Measurements from ENCODE around the gene PTPRM.

PTPRM gene

GRCh38 chr18:8175501-8176061 lies 608.5 kb downstream of the PTPRM start:
- no peak for DNase-seq (ENCODE audit: low spot score)

DNA sequence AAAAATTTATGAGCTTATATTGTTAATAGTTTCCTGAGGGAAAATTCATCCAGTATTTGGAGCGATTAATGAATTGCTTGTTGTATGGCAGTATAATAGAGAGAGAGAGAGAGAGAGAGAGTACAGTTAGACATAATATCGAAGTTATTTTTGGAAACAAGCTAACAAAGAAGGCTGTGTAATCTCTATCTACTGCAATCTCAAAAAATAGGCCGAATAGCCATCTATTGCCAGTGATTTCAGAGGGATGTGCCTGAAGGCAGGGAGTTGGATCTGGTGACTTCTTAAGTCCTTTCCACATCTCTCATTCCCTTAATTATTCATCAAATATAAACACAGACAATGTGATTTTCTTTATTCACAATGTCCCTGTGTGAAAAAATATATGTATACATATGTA lies 609.0 kb downstream of the PTPRM start:
- no peak for DNase-seq (ENCODE audit: low spot score)

DNA sequence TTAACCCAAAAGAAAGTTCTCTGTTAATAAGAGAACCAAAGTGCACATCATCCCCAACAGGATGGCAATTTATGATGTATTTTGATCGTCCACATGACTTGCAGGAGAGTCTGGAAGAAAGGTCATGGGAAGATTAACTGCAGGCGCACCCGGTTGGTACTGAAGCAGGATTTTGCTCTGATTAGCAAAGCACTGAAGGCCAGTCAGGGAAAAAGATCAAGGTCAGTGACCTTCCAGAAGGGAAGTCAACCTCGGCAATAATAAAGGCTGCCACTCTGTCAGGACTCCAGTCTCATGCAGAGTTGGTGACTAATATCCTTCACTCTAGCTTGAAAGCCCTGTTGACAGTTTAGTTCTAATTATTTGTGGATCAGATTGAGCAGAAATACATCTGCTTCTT lies 609.4 kb downstream of the PTPRM start:
- no peak for DNase-seq (ENCODE audit: low spot score)

- no peak for DNase-seq (ENCODE audit: low spot score)
These were observed 610.4 kb downstream of the PTPRM start for GRCh38 chr18:8177330-8178016.

DNA sequence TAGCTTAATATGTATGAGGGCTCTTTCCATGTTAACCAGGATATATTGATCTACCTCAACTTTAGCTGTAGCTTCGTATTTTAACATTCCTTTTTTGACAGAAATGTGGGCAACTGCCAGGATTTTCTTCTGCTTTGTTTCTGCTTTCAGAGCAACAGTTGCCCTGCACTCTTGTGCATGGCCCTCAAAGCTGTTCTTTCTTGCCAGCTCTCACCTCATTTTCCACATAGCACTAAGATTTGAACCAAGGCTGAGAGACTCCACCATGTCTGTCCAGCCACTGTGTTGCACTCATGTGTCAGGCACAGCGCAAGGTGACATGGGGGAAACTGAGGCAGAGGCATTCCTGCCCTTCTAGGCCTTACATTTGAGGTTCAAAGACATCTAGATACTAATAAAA lies 619.3 kb downstream of the PTPRM start:
- DNase-seq (ENCODE audit: low spot score) = no peak

DNA sequence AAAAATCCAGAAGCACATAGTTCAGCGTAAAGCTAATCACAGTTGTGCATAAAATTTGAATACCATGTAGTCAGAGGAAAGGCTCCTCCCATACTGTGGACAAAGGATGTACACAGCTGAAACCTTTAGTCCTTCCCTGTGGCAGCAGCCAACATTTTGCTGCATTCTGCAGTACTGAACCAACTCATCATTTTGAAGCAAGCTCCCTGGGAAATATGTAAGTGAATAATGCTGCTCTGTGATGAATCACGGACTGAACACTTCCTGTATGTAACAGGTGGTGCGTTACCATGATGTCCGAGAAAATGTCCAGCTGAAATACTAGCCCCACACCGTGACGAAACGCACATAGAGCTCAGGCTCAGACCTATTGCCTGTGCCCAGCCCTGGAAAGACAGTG lies 621.1 kb downstream of the PTPRM start:
- DNase-seq (ENCODE audit: low spot score) = no peak

- no peak for DNase-seq (ENCODE audit: low spot score)
These were observed 623.9 kb downstream of the PTPRM start for GRCh38 chr18:8190980-8191379.

GRCh38 chr18:8194431-8194830 lies 627.3 kb downstream of the PTPRM start:
- DNase-seq (ENCODE audit: low spot score) = no peak

DNA sequence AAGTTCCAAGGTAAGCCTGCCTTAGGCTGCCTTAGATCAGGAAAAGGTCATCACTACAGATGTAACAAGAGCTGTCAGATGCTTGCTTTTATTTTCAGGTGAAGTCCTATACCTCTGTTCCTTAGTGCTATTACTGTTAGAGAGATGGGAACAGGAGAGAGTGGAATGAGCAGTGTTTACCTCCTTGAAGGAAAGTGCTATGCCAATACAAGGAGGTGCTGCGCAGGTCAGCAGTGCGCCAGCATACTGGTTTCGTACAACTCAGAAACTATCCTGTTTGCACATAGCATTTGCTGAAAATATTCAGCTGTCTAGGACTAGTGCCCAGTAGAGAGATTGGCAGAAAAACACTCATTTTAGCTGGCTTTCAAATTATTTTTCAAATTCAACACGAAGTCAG lies 629.1 kb downstream of the PTPRM start:
- DNase-seq (ENCODE audit: low spot score) = no peak

DNA sequence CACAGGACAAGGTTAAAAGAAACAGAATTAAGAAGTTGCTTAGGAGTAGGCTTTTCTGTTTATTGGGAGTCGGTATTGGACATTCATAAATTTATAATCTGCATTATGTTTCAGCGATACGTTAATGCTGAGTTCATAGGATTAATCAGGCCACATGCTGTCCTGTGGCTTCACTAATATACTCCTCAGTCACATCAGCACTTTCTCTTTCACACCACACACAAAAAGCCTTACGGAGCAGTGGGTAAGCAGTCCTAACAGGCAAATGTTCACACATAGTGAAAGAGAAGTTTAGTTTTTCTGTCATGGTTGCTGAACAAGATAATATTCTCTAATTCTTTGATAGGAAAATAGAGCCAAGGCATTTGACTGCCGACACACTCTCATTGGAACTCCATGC lies 630.4 kb downstream of the PTPRM start:
- DNase-seq (ENCODE audit: low spot score) = no peak

GRCh38 chr18:8207996-8208395 lies 640.9 kb downstream of the PTPRM start:
- DNase-seq (ENCODE audit: low spot score) = no peak

- no peak for DNase-seq (ENCODE audit: low spot score)
These were observed 641.6 kb downstream of the PTPRM start for GRCh38 chr18:8208716-8209115.

DNA sequence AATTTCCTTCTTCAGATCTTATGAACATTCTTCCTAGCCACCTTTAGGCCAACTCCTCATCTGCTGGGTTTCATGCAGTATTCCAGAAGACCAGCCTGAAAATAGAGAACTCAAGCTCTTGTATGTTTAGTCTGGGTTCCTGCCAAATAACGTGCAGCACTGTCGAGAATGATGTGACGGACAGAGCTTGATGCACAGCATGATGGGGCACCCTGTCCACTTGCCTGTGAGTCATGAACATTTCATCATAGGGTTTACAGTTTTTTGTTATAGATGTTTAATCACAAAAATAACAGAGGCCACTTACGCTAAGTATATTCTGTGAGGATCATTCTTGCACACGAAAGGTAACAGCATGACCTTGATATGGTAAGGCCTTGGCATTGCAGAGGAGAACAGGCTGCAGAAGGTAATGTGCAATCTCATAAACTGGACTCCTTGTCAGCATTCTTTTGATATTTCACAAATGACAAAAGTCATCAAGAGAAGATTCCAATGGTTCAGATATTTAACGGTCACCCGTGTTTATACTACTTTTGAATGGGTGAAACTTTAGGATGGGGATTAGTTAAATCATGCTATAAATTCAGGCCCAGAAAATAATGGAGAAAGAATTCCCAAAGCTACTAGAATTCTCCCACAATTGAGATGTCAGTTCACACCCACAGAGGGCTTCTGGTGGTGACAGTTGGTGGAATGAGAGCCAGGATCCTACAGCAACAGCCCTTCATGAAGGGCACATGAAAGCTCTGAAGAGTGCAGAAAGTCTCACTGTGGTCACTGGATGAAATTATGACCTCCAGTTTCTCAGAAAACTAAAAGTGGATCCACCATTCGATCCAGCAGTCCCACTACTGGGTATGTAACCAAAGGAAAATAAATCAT lies 646.0 kb downstream of the PTPRM start:
- no peak for DNase-seq (ENCODE audit: low spot score)

DNA sequence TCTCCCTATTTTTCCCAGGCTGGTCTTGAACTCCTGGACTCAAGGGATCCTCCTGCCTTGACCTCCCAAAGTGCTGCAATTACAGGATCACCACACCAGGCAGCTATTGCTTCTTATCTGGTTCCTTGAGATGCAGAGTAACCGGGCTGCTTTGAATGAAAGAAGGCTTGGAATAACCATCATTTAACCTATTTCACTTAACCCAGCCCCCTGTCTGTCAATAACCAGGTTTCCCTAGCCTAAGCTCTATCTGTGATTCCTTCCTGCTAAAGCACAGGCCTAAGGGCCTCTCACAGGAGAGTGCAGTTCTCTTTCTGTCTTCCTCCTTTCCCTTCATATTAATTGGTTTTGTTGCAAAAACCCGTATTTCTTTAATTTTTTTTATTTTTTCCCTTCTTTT lies 648.6 kb downstream of the PTPRM start:
- no peak for DNase-seq (ENCODE audit: low spot score)

- DNase-seq (ENCODE audit: low spot score) = no peak
These were observed 650.0 kb downstream of the PTPRM start for GRCh38 chr18:8217051-8217564.

DNA sequence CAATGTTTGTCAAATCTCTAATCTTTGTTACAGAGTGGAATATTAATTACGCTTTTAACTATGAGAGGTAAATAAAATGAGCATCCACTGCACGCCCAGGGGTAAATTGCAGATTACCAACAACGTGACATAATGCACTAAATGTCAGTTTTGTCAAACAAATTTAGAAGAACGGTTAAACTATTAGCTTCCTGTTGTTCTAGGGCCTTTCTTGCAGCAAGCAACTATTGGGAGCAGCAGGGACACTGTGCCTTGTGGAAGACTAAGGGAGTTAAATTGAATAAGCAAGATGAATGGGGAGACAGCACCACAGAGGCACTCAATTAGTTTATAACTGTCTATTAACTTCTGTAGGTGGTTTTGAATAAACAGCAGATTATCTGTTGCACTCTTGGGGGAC lies 651.1 kb downstream of the PTPRM start:
- no peak for DNase-seq (ENCODE audit: low spot score)

DNA sequence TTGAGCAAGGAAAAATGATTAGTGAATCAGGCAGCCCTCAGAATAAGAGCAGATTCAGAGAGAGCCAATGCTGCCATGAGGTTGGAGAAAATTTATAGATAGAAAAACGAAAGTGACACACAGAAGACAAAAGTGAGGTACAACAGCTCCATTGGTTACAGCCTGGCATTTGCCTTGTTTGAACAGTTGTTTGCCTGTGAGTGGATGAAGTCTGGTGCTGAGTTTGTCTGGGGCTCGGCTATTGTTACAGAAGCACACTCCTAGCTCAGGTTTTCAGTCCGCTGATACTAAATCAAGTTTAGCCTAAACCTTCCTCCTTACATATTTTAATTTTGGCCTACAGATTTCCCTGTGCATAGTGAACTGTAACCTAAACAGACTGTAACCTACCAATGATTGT lies 654.3 kb downstream of the PTPRM start:
- DNase-seq (ENCODE audit: low spot score) = no peak

DNA sequence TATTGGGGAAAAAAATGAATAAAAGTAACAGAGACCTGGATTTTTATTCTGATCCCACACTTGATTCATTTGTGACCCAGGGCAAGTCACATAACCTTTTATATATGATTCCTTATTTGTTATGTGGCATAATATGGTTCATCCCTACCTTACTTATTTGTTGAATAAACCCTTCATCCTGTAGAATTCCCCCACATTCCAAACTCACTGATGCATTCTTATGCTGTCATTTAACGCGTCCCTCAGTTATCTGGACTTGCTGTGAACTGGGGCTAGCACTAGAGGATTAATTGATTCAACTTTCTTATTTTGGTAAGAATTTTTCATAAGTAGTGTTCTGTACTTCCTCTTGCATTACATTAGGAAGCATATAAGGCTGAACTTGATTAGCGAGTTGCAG lies 657.5 kb downstream of the PTPRM start:
- no peak for DNase-seq (ENCODE audit: low spot score)

DNA sequence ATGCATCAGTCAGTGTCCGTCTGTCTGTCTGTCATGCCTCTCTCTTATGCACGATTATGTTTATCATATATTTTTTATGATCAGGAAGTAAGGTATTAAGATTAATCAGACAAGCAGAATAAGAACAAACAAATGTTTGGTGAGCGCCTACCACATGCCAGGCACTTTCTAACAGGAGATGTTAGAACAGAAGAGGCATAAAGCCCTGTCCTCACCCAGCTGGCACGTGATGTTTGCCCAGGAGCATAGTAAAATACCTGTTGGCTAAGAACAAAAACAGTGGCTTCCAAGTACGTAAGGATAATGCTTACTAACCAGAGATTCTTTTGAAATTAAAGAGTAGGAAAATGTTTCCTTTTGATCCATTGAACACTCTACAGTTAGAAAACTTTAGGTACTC lies 661.9 kb downstream of the PTPRM start:
- DNase-seq (ENCODE audit: low spot score) = no peak

DNA sequence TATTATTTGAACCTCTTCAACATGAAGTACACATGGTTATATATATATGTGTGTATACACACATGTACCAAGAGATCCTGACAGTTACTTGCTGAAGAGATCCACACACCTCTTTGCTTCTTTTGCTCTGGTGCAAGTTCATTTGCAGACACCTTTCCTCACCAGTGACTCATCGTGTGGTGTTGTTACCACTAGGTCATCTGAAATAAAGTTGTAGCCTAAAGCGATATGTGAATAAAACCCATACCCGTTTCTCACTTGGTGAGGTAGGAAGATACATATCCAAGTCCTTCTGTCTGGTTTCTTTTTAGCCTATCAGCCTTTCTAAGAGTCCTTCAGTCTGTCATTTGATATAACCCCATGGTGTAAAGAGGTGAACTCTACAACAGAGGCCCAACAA lies 662.7 kb downstream of the PTPRM start:
- no peak for DNase-seq (ENCODE audit: low spot score)

GRCh38 chr18:8231316-8231715 lies 664.2 kb downstream of the PTPRM start:
- DNase-seq (ENCODE audit: low spot score) = no peak

DNA sequence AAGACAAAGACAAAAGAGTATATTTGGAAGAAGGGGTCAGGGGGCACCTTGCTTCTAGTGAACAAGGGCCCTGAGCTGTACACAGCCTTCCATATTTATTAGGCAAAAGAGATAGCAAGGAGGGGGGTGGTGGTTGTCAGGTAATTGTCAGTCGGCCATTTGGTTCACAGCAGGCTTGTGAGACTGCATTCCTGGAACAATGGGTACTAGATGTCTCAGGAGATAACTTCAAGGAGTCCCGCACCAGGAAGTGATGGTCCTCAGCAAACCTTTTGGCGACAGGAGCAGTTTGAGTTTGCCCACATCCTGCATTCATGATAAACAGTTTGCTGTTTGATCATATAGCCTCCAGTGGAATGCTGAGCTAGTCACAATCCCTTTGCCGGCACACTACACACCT lies 665.7 kb downstream of the PTPRM start:
- no peak for DNase-seq (ENCODE audit: low spot score)

- DNase-seq (ENCODE audit: low spot score) = no peak
These were observed 668.8 kb downstream of the PTPRM start for GRCh38 chr18:8235894-8236293.
